Right renal pelvis (tissue), 4 donors: ENCODE data around the gene ABITRAM. TPM values are rescaled to one million over a fixed set of nuclear protein-coding genes. Genes with fewer than 3 reads are reported as not detected.

Experiments used
- DNase-seq, 4 donors: peaks; one replicate each; pipeline ENCODE4 v3.0.0-alpha.2; 2013; ENCODE audit warnings: low read depth in 4 of 4, low spot score in 3 of 4, missing footprints in 1 of 4
- polyA plus RNA-seq, 4 donors: library from polyadenylated mRNA; unstranded; fragments of 120-200 nt; gene quantifications; one replicate each; pipeline ENCODE4 v1.2.1, GENCODE V29; 2013; ENCODE audit not compliant: insufficient read length in 4 of 4

The ABITRAM gene
- polyA plus RNA-seq, 4 donors: 28.8 to 38.1 (median 33.8) TPM

- DNase-seq: no peak
Observed at GRCh38 chr9:108980893-108981292, 46.7 kb downstream of the ABITRAM start.

- DNase-seq: no peak
Observed at GRCh38 chr9:108983885-108984284, 49.7 kb downstream of the ABITRAM start.

Other genes starting within 250 kb of the ABITRAM start
- not detected for gene ACTL7B, start 78.4 kb upstream of the ABITRAM start, polyA plus RNA-seq
- not detected for gene ACTL7A, start 72.1 kb upstream of the ABITRAM start, polyA plus RNA-seq
- 10 to 100 TPM; 42.0 to 46.9 (median 44.1) TPM for gene ELP1, start 276 bp upstream of the ABITRAM start, polyA plus RNA-seq
- 10 to 100 TPM; 61.5 to 68.4 (median 65.8) TPM for gene CTNNAL1, start 79.1 kb downstream of the ABITRAM start, polyA plus RNA-seq
- gene TMEM245, start 185.5 kb downstream of the ABITRAM start, polyA plus RNA-seq: 10 to 100 TPM; 66.8 to 78.5 (median 71.8) TPM
- 1 to 10 TPM; 2.0 to 4.4 (median 3.2) TPM for gene FRRS1L, start 232.8 kb downstream of the ABITRAM start, polyA plus RNA-seq